Body of pancreas (tissue), 4 donors: ENCODE data around the gene EXT2.

Source experiments
- CTCF ChIP-seq, 7 experiments: fragments of 450-650 bp in 4 of 7; fragments of 200-600 bp in 3 of 7; sonication (generic) in 3 of 7; IDR thresholded peaks; one replicate each; pipeline ENCODE4 v1.5.1; 2016 to 2019; ENCODE audit warnings: antibody characterized with exemption in 7 of 7
- POLR2A ChIP-seq, 3 donors: fragments of 450-650 bp; IDR thresholded peaks; one replicate each; pipeline ENCODE4 v1.6.1; 2016; ENCODE audit warnings: antibody characterized with exemption in 3 of 3, mild to moderate bottlenecking in 2 of 3

- TF ChIP-seq CTCF (IDR thresholded peaks at IDR 0.05) (no peak), POLR2A (IDR thresholded peaks at IDR 0.05) (no peak)
Observed at GRCh38 chr11:44260081-44260480, 164.6 kb downstream of the EXT2 start.
